GM19193 (cell line): ENCODE results near the gene CEBPB.

Experiments
- POLR2A ChIP-seq: IDR thresholded peaks from 4 replicates; pipeline ENCODE4 v1.6.1; 2011; ENCODE audit not compliant: insufficient read depth, insufficient read length; ENCODE audit errors: extremely low read depth

Gene CEBPB

DNA sequence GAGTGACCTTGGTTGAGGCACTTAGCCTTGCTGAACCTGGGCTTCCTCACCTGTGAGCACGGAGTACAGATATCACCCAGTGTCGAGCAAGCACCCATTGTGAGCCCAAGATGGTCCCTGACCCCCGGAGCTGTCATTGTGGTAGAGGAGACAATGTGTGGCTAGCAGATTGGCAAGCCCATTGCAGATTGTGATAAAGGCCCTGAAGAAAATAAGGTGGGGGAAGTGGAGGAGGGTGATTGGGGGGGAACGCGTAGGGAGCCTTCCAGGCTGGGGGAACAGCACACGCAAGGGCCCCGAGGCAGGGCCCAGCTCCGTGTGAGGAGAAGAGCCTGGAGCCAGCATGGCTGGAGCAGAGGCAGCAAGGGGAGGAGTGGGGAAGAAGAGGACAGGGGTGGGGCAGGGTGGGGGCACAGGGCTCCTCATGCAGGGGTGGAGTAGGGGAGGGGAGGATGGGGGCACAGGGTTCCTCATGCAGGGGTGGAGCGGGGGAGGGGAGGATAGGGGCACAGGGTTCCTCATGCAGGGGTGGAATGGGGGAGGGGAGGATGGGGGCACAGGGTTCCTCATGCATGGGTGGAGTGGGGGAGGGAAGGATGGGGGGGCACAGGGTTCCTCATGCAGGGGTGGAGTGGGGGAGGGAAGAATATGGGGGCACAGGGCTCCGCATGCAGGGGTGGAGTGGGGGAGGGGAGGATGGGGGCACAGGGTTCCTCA lies 7.0 kb downstream of the CEBPB start:
- TF ChIP-seq POLR2A, result no peak

DNA sequence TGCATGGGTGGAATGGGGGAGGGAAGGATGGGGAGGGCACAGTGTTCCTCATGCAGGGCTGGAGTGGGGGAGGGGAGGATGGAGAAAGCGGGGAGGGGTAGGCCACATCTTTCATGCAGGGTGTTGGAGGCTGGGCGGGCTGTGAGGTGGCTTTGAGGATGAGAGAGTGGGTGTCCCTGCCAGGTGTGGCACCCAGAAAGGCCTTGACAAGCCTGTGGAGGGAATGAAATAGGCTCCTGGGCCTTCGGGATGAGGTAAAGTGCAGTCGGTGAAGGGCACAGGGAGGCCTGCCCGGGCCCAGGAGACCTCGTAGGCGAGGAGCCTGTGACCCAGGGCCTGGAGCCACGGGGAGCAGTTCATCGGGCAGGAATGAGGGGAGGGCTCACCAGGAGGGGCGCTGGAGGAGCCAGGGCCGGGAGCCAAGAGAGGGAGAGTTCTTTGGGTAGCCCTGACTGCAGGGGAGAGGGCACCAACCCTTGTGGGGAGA lies 7.6 kb downstream of the CEBPB start:
- TF ChIP-seq POLR2A, result no peak

DNA sequence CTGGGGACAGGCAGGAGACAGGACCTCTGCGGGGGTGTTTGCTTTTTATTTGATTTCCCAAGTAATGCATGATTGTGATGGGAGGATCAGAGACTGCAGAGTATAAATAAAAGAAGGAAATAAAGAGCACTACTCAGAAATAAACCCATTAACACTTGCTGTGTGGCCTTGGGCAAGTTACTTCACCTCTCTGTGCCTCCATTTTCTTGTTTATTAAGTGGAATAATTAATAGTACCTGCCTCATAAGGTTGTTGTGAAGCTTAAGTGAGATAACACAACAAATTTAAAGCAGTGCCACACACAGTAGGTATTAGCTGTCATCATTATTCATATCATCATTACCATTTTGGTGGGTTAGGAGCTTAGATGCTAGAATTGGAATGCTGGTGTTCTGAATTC lies 8.1 kb downstream of the CEBPB start:
- TF ChIP-seq POLR2A, result no peak

DNA sequence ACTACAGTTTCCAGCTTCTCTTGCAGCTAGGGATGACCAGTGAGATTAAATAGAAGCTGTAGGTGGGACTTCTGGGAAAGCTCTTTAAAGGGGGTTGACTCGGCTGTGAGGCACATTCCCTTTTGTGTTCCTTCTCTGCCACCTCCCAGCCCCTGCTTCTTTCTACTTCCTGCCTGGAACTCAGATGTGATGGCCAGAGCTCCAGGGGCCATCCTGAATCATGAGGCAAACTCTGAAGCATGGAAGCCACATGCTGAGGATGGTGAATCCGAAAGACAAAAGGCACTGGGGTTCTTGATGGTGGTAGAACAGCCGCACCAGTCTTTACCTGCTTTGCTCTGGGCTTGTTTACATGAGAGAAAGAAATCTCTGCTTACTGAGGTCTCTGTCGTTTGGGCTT lies 9.1 kb downstream of the CEBPB start:
- no peak for TF ChIP-seq POLR2A

DNA sequence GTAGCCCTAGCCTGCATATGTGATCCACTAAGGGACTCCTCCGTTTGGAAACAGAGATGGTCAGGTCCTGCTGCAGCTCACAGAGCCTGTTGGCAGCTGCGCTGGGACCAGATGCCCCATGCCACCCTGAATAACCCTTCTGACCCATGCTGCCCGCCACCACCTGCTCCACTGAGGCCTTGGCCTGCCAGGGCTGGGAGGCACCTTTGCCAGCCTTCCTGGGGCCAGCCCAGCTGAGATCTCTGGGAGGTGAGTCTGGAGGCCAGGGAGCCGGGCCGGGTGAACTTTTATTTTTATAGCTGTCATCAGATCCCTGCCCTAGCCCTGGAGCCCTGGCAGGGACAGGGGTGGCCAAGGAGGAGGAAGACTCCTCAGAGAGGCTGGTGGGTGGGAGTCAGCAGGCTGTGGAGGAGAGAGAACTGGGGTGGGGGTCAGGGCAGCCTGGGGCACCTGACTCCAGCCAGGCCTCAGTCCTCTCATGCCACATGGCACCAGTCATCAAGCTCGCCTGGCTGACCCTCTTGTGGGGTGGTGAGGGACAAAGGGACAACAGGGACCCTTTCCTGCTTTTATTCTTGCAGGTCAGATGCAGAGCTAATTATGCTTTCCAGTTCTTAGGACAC lies 10.0 kb downstream of the CEBPB start:
- TF ChIP-seq POLR2A, result no peak

DNA sequence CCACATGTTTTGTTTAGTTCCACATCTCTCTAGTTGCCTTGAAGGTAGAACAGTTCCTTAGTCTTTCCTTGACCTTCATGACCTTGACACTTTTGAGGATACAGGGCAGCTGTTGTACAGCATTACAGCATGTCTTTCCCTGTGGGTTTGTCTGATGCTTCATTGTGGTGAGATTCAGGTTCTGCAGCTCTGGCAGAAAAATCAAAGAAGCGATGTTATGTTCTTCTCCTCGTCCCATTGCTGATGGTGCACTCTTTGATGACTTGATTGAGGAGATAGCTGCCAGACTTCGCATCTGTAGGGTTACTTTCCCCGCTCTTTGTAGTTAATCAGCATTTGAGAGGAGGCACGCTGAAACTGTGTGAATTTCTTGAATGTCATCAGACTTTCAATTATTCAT lies 12.0 kb downstream of the CEBPB start:
- no peak for TF ChIP-seq POLR2A

DNA sequence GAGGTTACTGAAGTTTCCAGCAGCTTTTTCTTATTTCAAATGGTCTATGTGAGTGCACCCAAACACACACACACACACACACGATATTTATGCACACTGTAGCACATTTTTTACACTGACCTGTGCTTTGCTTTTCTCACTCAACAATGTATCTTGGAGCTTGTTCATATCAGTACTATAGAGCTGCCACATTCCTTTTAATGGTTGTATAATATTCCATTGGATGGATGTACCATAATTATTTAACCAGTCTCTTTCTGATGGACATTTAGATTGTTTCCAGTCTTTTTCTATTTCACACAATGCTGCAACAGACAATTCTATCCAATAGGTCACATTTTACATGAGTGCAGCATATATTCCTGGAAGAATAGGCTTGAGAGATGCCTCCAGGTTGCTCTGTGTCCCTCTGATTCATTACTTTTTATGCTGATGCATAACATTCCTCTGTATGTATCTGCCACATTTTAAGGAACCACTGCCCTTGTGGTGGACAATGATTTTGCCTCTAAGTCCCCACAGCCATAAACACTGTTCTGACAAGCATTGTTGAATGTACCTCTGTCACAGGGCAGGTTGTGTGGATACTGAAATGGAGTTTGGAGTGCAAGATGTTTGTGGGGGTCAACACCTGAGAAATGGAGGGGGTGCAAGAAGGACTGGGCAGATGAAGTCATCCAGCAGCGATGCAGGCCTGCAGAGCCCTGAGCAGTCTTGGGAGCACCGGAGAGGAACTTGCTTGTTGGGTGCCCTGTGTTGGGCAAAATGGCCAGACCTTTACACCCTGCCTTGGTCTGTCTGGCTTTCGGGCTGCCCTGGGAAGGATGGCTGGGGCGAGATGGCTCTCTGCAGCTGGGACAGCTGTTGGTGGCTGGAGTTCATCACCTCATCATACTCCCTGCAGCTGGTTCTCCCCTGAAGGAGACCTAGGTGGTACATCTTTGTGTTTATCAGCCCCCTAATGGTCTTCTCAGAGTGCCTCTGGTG lies 13.6 kb downstream of the CEBPB start:
- no peak for TF ChIP-seq POLR2A

DNA sequence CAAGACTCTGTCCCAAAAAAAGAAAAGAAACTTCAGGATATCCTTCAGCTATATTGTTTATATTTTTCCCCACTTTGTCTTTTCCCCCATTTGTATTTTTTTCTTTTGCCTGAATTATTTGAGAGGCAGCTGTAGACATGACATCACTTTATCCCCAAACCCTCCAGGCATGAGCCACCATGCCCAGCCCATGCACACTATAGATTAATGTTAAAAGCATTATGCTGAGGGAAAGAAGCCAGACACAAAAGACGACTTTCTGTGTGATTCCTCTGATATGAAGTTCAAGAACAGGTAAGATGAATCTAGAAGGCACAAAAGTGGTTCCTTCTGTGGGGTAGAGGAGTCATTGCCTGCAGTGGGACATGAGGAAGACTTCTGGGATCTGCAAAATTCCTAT lies 16.4 kb downstream of the CEBPB start:
- no peak for TF ChIP-seq POLR2A

DNA sequence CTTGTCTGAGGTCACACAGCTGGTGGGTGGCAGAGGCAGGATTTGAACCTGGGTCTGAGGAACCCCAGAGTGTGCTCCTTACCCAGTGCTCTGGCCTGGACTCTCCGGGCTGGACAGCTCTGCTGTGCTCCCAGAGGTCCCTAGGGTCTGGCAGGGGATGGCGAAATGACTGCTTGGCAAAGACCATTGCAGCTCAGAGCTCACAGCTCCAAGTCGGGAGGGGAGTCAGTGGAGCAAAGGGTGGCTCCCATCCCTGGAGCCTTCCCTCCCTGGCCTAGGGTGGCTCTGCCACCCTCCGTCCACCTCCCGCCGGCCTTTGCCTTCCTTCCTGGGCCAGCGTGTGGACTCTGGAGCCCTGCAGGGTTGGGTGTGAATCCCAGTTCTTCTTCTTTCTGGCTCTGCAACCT lies 17.5 kb downstream of the CEBPB start:
- no peak for TF ChIP-seq POLR2A

DNA sequence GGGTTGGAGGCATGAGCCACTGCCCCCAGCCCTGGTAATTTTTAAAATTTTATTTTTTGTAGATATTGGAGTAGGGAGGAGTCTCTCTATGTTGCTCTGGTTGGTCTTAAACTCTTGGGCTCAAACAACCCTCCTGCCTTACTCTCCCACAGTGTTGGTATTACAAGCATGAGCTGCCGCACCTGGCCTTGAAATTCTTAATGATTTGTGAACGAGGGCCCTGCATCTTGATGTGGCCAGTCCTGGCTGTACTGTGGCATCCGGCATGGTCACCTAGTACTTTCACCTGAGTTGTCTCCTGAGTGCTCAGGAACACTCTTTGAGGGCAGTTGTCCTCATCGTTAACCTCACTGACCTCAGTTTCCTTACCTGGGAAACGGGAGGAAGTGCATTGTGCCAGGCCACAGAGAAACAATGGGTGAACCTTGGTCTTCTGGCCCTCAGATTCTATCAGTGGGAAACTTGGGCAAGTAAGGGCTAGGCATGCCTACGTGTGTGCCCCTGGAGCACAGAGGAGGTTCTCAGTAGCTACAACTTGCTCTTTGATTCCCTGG lies 19.5 kb downstream of the CEBPB start:
- TF ChIP-seq POLR2A, result no peak

DNA sequence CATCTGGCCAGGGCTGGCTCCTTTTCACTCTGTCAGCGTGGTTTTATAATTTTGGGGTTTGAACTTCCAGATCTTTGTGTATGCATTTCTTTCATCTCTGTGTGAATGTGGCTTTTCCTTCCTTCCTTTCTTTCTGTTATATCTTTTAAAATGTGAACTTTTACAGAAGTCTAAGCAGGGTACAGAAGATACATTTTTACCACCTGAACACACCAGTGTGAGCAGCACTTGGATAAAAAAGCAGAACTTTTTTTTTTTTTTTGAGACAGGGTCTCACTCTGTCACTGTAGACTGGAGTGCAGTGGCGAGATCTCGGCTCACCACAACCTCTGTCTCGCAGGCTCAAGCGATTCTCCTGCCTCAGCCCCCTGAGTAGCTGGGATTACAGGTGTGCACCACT lies 20.5 kb downstream of the CEBPB start:
- TF ChIP-seq POLR2A, result no peak

DNA sequence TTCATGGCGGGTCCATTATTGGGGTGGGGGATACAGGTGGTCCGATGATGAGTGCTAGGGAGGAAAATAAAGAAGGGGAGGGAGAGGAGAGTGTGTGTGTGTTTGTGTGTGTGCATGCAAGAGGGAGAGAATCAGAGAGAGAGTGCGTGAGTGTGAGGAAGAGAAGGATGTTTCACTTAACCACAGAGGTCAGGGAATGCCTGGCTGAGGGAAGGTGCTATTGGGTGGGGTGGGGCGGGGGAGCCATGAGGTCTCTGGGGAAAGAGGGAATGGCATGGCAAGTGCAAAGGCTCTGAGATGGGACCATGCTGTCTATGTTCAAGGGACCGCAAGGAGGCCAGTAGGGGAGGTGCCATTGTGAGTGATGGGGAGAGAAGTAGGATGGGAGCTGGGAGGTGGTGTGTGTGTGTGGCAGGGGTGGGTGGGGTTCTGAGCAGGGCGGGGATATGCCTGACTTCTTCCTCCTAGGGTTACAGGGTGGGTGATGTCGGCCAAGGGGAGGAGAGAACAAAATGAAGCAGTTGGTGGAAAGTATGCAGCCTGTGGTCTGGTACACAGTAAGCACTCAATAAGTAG lies 23.0 kb downstream of the CEBPB start:
- no peak for TF ChIP-seq POLR2A

DNA sequence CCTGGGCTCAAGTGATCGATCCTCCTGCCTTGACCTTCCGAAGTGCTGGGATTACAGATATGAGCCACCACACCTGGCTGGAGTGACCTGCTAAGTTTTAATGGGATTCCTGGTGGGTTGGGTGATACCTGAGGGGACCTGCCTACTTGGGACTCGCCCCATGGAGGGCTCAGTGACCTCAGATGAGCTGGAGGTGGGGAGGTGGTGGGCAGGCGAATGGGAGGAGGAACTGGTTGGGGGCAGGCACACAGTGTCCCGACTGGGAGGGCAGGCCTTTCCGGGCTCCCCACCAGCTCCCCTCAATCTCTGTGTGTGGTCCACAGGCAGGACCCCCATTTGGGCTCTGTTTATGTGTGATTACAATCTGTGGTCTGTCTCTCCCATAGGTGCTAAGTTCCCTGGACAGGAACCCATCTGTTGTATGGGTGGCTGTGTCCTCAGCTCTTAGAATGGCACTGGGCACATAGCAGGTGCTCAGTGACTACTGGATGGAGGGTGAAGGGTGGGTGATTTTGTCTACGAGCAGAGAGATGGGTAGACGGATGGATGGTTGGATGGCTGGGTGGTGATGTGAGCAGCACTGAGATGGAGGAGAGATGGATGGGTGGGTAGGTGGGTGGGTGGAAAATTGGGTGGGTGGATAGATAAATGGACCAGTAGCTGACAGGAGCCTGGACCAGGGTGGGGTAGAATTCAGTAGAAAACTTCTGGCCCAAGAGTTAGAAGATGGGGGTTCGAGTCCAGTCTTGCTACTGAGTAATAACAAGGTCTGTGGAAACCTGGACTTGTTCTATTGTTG lies 23.8 kb downstream of the CEBPB start:
- TF ChIP-seq POLR2A, result no peak
